Measurements from ENCODE around the gene MTSS2.

- TF ChIP-seq, protein P1, sequence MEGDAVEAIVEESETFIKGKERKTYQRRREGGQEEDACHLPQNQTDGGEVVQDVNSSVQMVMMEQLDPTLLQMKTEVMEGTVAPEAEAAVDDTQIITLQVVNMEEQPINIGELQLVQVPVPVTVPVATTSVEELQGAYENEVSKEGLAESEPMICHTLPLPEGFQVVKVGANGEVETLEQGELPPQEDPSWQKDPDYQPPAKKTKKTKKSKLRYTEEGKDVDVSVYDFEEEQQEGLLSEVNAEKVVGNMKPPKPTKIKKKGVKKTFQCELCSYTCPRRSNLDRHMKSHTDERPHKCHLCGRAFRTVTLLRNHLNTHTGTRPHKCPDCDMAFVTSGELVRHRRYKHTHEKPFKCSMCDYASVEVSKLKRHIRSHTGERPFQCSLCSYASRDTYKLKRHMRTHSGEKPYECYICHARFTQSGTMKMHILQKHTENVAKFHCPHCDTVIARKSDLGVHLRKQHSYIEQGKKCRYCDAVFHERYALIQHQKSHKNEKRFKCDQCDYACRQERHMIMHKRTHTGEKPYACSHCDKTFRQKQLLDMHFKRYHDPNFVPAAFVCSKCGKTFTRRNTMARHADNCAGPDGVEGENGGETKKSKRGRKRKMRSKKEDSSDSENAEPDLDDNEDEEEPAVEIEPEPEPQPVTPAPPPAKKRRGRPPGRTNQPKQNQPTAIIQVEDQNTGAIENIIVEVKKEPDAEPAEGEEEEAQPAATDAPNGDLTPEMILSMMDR (conservative IDR thresholded peaks at IDR 0.05; ENCODE audit: low read depth in 2 of 2): no peak
- no peak for TF ChIP-seq ZNF114 (CRISPR knock-in tag; IDR thresholded peaks at IDR 0.05)
- no peak for TF ChIP-seq EZH2phosphoT487 (IDR thresholded peaks at IDR 0.05; ENCODE audit: unreplicated experiment)
- TF ChIP-seq EZH2 (IDR thresholded peaks at IDR 0.05; ENCODE audit: low read depth, unreplicated experiment): no peak
- TF ChIP-seq POLR2AphosphoS5 (IDR thresholded peaks at IDR 0.05; ENCODE audit: low read depth): no peak
- no peak for TF ChIP-seq CREB1 (CRISPR knock-in tag; IDR thresholded peaks at IDR 0.05; ENCODE audit: low read depth)
- TF ChIP-seq JUNB (IDR thresholded peaks at IDR 0.05; ENCODE audit: unreplicated experiment): no peak
- TF ChIP-seq ETS1 (IDR thresholded peaks at IDR 0.05): no peak
- TF ChIP-seq REST (IDR thresholded peaks at IDR 0.05; ENCODE audit: unreplicated experiment): no peak
- no peak for TF ChIP-seq ZNF331 (CRISPR knock-in tag; IDR thresholded peaks at IDR 0.05; ENCODE audit: low read depth)
Measured at GRCh38 chr16:70680495-70681381, 5.1 kb downstream of the MTSS2 start.

Data from GM23338 (cell line).